GM18511 (cell line): ENCODE data around the gene ATXN1.

Experiments used
- ATAC-seq: cut with Tn5 transposase; IDR thresholded peaks from one replicate; pipeline ENCODE4 v1.9.1; 2021; ENCODE audit warnings: mild to moderate bottlenecking, moderate library complexity; ENCODE audit not compliant: unreplicated experiment

ATXN1 gene

GRCh38 chr6:16331384-16332174 is 429.7 kb downstream of the ATXN1 start:
- peak; percentile 54 for ATAC-seq

GRCh38 chr6:16329233-16329632 is 432.0 kb downstream of the ATXN1 start:
- no peak for ATAC-seq

- ATAC-seq, result no peak
Measured at GRCh38 chr6:16327777-16328325, 433.4 kb downstream of the ATXN1 start.

- no peak for ATAC-seq
Measured at GRCh38 chr6:16326971-16327776, 434.1 kb downstream of the ATXN1 start.

- no peak for ATAC-seq
Measured at GRCh38 chr6:16326531-16326930, 434.7 kb downstream of the ATXN1 start.

- no peak for ATAC-seq
Measured at GRCh38 chr6:16324606-16325225, 436.5 kb downstream of the ATXN1 start.

GRCh38 chr6:16324184-16324583 is 437.1 kb downstream of the ATXN1 start:
- ATAC-seq, result no peak

- peak; percentile 84 for ATAC-seq
Measured at GRCh38 chr6:16322666-16323312, 438.5 kb downstream of the ATXN1 start.

- ATAC-seq, result no peak
Measured at GRCh38 chr6:16321826-16322225, 439.4 kb downstream of the ATXN1 start.

GRCh38 chr6:16321341-16321710 is 439.9 kb downstream of the ATXN1 start:
- no peak for ATAC-seq

- ATAC-seq, result no peak
Measured at GRCh38 chr6:16320533-16321340, 440.5 kb downstream of the ATXN1 start.

- ATAC-seq, result peak; percentile 70
Measured at GRCh38 chr6:16319813-16320532, 441.3 kb downstream of the ATXN1 start.

GRCh38 chr6:16318953-16319720 is 442.1 kb downstream of the ATXN1 start:
- no peak for ATAC-seq

GRCh38 chr6:16318538-16318937 is 442.7 kb downstream of the ATXN1 start:
- ATAC-seq, result no peak

- no peak for ATAC-seq
Measured at GRCh38 chr6:16316741-16317251, 444.5 kb downstream of the ATXN1 start.

GRCh38 chr6:16314296-16314695 is 447.0 kb downstream of the ATXN1 start:
- ATAC-seq, result no peak

GRCh38 chr6:16313732-16314131 is 447.5 kb downstream of the ATXN1 start:
- ATAC-seq, result no peak

- no peak for ATAC-seq
Measured at GRCh38 chr6:16311763-16312162, 449.5 kb downstream of the ATXN1 start.
